Breast epithelium (tissue), 3 donors: ENCODE results near the gene CYP3A7.

Source experiments
- POLR2A ChIP-seq: fragments of 450-650 bp; IDR thresholded peaks from one replicate; pipeline ENCODE4 v1.6.1; 2016; ENCODE audit warnings: antibody characterized with exemption, mild to moderate bottlenecking, moderate library complexity
- POLR2AphosphoS5 ChIP-seq, 3 donors: sonication (generic); formaldehyde crosslinking; IDR thresholded peaks; one replicate each; pipeline ENCODE4 v1.6.1; 2017; ENCODE audit warnings: antibody characterized with exemption in 3 of 3
- TF ChIP-seq, protein P1 (sequence below), 3 donors: fragments of 450-650 bp; IDR thresholded peaks; one replicate each; pipeline ENCODE4 v1.5.1; 2016 to 2017; ENCODE audit warnings: antibody characterized with exemption in 3 of 3, mild to moderate bottlenecking in 3 of 3, moderate library complexity in 3 of 3

DNA sequence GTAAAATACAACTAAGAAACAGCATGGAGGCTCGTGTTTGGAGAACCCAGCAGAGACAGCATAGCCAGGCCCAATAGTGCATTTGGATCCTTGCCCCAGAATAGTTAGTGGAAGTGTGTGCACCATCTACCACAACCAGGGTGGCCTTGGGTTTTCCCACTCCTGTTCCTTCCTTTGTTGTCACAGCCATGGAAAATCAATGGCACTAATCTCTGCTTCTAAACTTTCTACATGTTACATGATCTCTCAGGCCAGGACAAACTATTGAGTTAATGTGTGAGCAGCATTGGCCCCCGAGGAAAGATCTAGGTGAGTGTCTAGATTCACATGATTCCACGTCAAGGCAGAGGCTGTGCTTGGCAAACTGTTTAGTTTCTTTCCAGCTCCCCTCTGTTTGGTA, 2.0 kb downstream of the CYP3A7 start:
- no peak for TF ChIP-seq POLR2A
- TF ChIP-seq, protein P1, sequence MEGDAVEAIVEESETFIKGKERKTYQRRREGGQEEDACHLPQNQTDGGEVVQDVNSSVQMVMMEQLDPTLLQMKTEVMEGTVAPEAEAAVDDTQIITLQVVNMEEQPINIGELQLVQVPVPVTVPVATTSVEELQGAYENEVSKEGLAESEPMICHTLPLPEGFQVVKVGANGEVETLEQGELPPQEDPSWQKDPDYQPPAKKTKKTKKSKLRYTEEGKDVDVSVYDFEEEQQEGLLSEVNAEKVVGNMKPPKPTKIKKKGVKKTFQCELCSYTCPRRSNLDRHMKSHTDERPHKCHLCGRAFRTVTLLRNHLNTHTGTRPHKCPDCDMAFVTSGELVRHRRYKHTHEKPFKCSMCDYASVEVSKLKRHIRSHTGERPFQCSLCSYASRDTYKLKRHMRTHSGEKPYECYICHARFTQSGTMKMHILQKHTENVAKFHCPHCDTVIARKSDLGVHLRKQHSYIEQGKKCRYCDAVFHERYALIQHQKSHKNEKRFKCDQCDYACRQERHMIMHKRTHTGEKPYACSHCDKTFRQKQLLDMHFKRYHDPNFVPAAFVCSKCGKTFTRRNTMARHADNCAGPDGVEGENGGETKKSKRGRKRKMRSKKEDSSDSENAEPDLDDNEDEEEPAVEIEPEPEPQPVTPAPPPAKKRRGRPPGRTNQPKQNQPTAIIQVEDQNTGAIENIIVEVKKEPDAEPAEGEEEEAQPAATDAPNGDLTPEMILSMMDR (IDR thresholded peaks at IDR 0.05) = no peak
- TF ChIP-seq POLR2AphosphoS5 (IDR thresholded peaks at IDR 0.05) = no peak
